A549 (cell line): ENCODE measurements around the gene ZNF436. TPM values are rescaled to one million over a fixed set of nuclear protein-coding genes. Genes with fewer than 3 reads are reported as not detected.
"Not testable (repeated sequence)": the region's sequence is repeated elsewhere in the genome, so short reads cannot be mapped to it uniquely, and the experiment has no call there.

Experiments
- ATAC-seq, 2 experiments: fragments of 200-7000 bp in 1 of 2; fragments of >200 bp in 1 of 2; cut with Nextera tagmentation in 1 of 2; cut with Tn5 transposase in 1 of 2; 3 replicates each; pipeline versions ENCODE4 v1.8.0 to v1.9.1; 2018 to 2020; ENCODE audit warnings: mild to moderate bottlenecking in 1 of 2, moderate library complexity in 1 of 2
- CTCF ChIA-PET: fragments of 300-600 bp; sonication (Branson Sonifier 250); formaldehyde crosslinking; extraction: SDS; loops from one replicate; lab custom pipeline; 2021; ENCODE audit warnings: antibody characterized with exemption, inconsistent platforms; lab: Yijun Ruan, JAX
- POLR2A ChIA-PET: fragments of 350-600 bp; formaldehyde crosslinking; extraction: SDS; loops from one replicate; lab custom pipeline; 2021; ENCODE audit warnings: antibody characterized with exemption, inconsistent platforms; lab: Yijun Ruan, JAX
- DNase-seq, 2 experiments: peaks; one replicate each; pipeline versions ENCODE4 v3.0.0 to v3.0.0-alpha.2; 2011 to 2016; ENCODE audit warnings: low read depth in 1 of 2, low spot score in 1 of 2
- FAIRE-seq: peaks from 2 replicates; lab custom pipeline; 2011; peaks lifted over from hg19 to GRCh38; lab: Jason Lieb, UNC
- H3K27ac ChIP-seq, 2 experiments: fragments of >200 bp; sonication (Bioruptor Twin); formaldehyde crosslinking; 3 replicates each; pipeline ENCODE4 v1.5.1; 2016 to 2017
- H3K4me1 ChIP-seq: fragments of >200 bp; sonication (Bioruptor Twin); formaldehyde crosslinking; 3 replicates; pipeline ENCODE4 v1.6.1; 2016
- H3K4me2 ChIP-seq: fragments of >200 bp; sonication (Bioruptor Twin); formaldehyde crosslinking; 3 replicates; pipeline ENCODE4 v1.6.1; 2016
- H3K4me3 ChIP-seq: fragments of >200 bp; sonication (Bioruptor Twin); formaldehyde crosslinking; 3 replicates; pipeline ENCODE4 v1.5.1; 2016
- H3K9me3 ChIP-seq: fragments of >200 bp; sonication (Bioruptor Twin); formaldehyde crosslinking; 3 replicates; pipeline ENCODE4 v1.6.1; 2016
- CBX8 ChIP-seq: fragments of 200-600 bp; sonication (generic); IDR thresholded peaks from 2 replicates; pipeline ENCODE4 v1.6.1; 2016
- CEBPB ChIP-seq, 2 experiments: fragments of >200 bp in 1 of 2; sonication (Bioruptor Twin) in 1 of 2; formaldehyde crosslinking in 1 of 2; IDR thresholded peaks; 2 replicates each; pipeline ENCODE4 v1.6.1; 2012 to 2016
- CTCF ChIP-seq: fragments of >200 bp; sonication (Bioruptor Twin); formaldehyde crosslinking; IDR thresholded peaks from 3 replicates; pipeline ENCODE4 v1.5.1; 2016
- ESRRA ChIP-seq: fragments of 150-350 bp; IDR thresholded peaks from 2 replicates; pipeline ENCODE4 v1.6.1; 2014; ENCODE audit warnings: mild to moderate bottlenecking, low read length, borderline replicate concordance
- FOSB ChIP-seq: fragments of 250-450 bp; sonication (Bioruptor Pico); IDR thresholded peaks from 2 replicates; pipeline ENCODE4 v1.5.0; 2020; ENCODE audit warnings: mild to moderate bottlenecking, moderate library complexity
- FOSL2 ChIP-seq, 2 experiments: fragments of 450-650 bp in 1 of 2; fragments of >200 bp in 1 of 2; sonication (Bioruptor Twin) in 1 of 2; formaldehyde crosslinking; IDR thresholded peaks; 2 replicates each; pipeline versions ENCODE4 v1.5.0 to v1.6.1; 2016 to 2020; ENCODE audit warnings: mild to moderate bottlenecking in 1 of 2, moderate library complexity in 1 of 2
- FOXS1 ChIP-seq: fragments of 250-450 bp; sonication (Bioruptor Pico); IDR thresholded peaks from 2 replicates; pipeline ENCODE4 v1.5.0; 2020; ENCODE audit warnings: mild to moderate bottlenecking, moderate library complexity
- GATA3 ChIP-seq: IDR thresholded peaks from 2 replicates; pipeline ENCODE4 v1.6.1; 2012; ENCODE audit warnings: borderline replicate concordance
- HOXB13 ChIP-seq: fragments of 250-450 bp; sonication (Bioruptor Pico); IDR thresholded peaks from 2 replicates; pipeline ENCODE4 v1.5.0; 2020; ENCODE audit warnings: low read depth, mild to moderate bottlenecking, moderate library complexity
- JUN ChIP-seq, 2 experiments: fragments of >200 bp; sonication (Bioruptor Twin); formaldehyde crosslinking; IDR thresholded peaks; 2 replicates in 1 of 2; 3 replicates in 1 of 2; pipeline ENCODE4 v1.6.1; 2016 to 2017
- JUNB ChIP-seq: fragments of >200 bp; sonication (Bioruptor Twin); formaldehyde crosslinking; IDR thresholded peaks from 2 replicates; pipeline ENCODE4 v1.6.1; 2016
- KDM5A ChIP-seq: fragments of 200-600 bp; sonication (generic); IDR thresholded peaks from 2 replicates; pipeline ENCODE4 v1.6.1; 2016; ENCODE audit warnings: antibody characterized with exemption, mild to moderate bottlenecking
- MAFK ChIP-seq: fragments of 450-650 bp; IDR thresholded peaks from 2 replicates; pipeline ENCODE4 v1.6.1; 2014; ENCODE audit not compliant: partially characterized antibody
- NPAS2 ChIP-seq: fragments of 250-450 bp; sonication (Bioruptor Pico); IDR thresholded peaks from 2 replicates; pipeline ENCODE4 v1.8.0; 2022; ENCODE audit warnings: mild to moderate bottlenecking, moderate library complexity, borderline replicate concordance
- PHF8 ChIP-seq: fragments of 200-600 bp; sonication (generic); IDR thresholded peaks from 2 replicates; pipeline ENCODE4 v1.6.1; 2016; ENCODE audit warnings: low read depth, mild to moderate bottlenecking, antibody characterized with exemption, moderate library complexity, borderline replicate concordance
- POLR2AphosphoS2 ChIP-seq: conservative IDR thresholded peaks from 2 replicates; pipeline ENCODE4 v1.6.1; 2012; ENCODE audit warnings: low read length, improper control_type of control experiment, inconsistent platforms
- RARB ChIP-seq: fragments of 250-450 bp; sonication (Bioruptor Pico); IDR thresholded peaks from 2 replicates; pipeline ENCODE4 v1.8.0; 2021; ENCODE audit warnings: mild to moderate bottlenecking, moderate library complexity
- SREBF2 ChIP-seq: fragments of 450-650 bp; IDR thresholded peaks from 2 replicates; pipeline ENCODE4 v1.6.1; 2014; ENCODE audit warnings: mild to moderate bottlenecking, moderate library complexity
- TFCP2L1 ChIP-seq: fragments of 250-450 bp; sonication (Bioruptor Pico); IDR thresholded peaks from 2 replicates; pipeline ENCODE4 v1.5.0; 2021; ENCODE audit warnings: mild to moderate bottlenecking
- ZFP36 ChIP-seq: fragments of 450-650 bp; IDR thresholded peaks from 2 replicates; pipeline ENCODE4 v1.6.1; 2014; ENCODE audit warnings: borderline replicate concordance; ENCODE audit not compliant: partially characterized antibody
- WGBS: methylation state at CpG from one replicate; pipeline ENCODE4 v1.1.6; 2017; ENCODE audit errors: missing lambda C conversion rate; 5-methylcytosine and 5-hydroxymethylcytosine counted together
- polyA plus RNA-seq, 4 experiments: library from polyadenylated mRNA; depleted of rRNA in 3 of 4; stranded (reverse); fragments of >200 nt; fragmentation: RNase III in 1 of 4; extraction: RNeasy Plus Mini Kit Qiagen cat#74134 plus additional on column Dnase treatment in 1 of 4; gene quantifications; 2 replicates in 3 of 4; 3 replicates in 1 of 4; pipeline ENCODE4 v1.2.3, GENCODE V29; 2011 to 2017
- TF ChIP-seq, protein P1 (sequence below): fragments of 250-450 bp; sonication (Bioruptor Pico); IDR thresholded peaks from 2 replicates; pipeline ENCODE4 v1.5.0; 2021; ENCODE audit warnings: mild to moderate bottlenecking, moderate library complexity, borderline replicate concordance
- TF ChIP-seq, protein P2 (sequence below): fragments of 200-600 bp; sonication (generic); IDR thresholded peaks from 2 replicates; pipeline ENCODE4 v1.6.1; 2016; ENCODE audit warnings: antibody characterized with exemption, mild to moderate bottlenecking, moderate library complexity
- TF ChIP-seq, protein P3 (sequence below): fragments of >200 bp; sonication (Bioruptor Twin); formaldehyde crosslinking; IDR thresholded peaks from 3 replicates; pipeline ENCODE4 v1.6.1; 2016

Gene ZNF436
- polyA plus RNA-seq, 2 of the 4 experiments (the other 2 are of a cell fraction): 4.7 to 7.5 TPM

DNA sequence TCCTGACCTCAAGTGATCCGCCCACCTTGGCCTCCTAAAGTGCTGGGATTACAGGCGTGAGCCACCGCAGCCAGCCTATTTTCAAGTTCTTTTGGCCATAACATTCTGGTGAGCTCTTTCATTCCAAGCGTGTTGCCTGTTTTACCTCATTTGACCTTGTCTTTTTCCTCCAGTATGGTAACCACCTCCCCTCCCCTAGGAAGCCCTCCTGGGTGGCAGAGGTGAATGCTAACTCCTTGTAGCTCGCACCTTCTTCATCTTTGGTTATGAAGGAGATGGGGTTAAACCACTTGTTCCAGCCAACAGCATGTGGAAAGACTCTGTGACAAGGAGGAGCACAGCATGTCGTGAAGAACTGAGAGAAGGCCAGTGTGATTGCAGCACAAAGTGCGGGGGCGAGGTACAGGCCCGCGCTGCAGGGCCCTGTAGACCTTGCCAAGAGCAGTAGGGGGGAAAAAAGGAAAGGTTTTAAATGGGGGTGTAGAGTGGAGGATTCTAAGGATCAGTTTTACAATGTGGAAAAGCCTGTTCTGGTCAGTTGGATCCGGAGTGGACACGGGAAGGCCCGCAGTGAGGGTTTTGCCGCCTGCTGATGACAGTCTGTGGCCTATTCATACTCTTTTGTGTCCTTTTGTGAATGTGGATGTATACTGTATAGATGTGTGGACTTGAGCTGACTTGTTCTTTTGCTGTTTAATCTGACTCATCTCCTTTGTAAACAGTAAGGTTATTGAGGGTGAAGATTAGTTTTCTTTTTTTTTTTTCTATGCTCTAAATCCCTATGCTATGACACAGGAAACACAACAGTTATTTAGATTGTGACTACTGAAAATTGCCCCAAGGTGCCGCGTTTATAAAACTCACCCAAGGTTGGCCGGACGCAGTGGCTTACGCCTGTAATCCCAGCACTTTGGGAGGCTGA is 7.5 kb upstream of the ZNF436 start:
- ChIA-PET CTCF (interaction anchor here (0.6 to 4.3 kb wide), 2 partner anchors 27 to 100 kb away, joined by 3 to 28 read pairs; no protein-coding TSS in a partner anchor), POLR2A (interaction anchor here (0.6 to 1.6 kb wide), 5 partner anchors 9 to 83 kb away, joined by 6 to 12 read pairs (median 6); partner anchors contain the start of gene HNRNPR)
- Histone ChIP-seq H3K4me2 (peak overlapping the region; percentile 69), H3K27ac (peak overlapping the region; percentile 86 to 90), H3K9me3 (no peaks in the 10 kb centered on the region), H3K4me1 (peaks cover 23% of the 10 kb centered on the region)
- FAIRE-seq (no peak), DNase-seq (peak; percentile 77 to 91), ATAC-seq (peak; percentile 97 to 98)
- 9% methylated on average over 19 of the region's 19 CpGs for WGBS
- no peak for TF ChIP-seq SREBF2
- TF ChIP-seq NPAS2: no peak
- no peak for TF ChIP-seq FOSB (CRISPR knock-in tag)
- TF ChIP-seq FOSL2 (IDR thresholded peaks at IDR 0.05): peak; percentile 83
- TF ChIP-seq FOSL2 (CRISPR knock-in tag; IDR thresholded peaks at IDR 0.05): peak; percentile 94
- TF ChIP-seq RARB (CRISPR knock-in tag): no peak
- no peak for TF ChIP-seq ESRRA
- TF ChIP-seq TFCP2L1 (CRISPR knock-in tag): no peak
- no peak for TF ChIP-seq PHF8
- TF ChIP-seq MAFK: peak; percentile 44
- TF ChIP-seq, protein P1, sequence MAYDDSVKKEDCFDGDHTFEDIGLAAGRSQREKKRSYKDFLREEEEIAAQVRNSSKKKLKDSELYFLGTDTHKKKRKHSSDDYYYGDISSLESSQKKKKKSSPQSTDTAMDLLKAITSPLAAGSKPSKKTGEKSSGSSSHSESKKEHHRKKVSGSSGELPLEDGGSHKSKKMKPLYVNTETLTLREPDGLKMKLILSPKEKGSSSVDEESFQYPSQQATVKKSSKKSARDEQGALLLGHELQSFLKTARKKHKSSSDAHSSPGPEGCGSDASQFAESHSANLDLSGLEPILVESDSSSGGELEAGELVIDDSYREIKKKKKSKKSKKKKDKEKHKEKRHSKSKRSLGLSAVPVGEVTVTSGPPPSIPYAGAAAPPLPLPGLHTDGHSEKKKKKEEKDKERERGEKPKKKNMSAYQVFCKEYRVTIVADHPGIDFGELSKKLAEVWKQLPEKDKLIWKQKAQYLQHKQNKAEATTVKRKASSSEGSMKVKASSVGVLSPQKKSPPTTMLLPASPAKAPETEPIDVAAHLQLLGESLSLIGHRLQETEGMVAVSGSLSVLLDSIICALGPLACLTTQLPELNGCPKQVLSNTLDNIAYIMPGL: no peak
- peak; percentile 55; the same call in 1 of the 2 replicates for TF ChIP-seq GATA3
- no peak for TF ChIP-seq HOXB13 (CRISPR knock-in tag)
- peak; percentile 71 for TF ChIP-seq JUNB
- no peak for TF ChIP-seq KDM5A
- TF ChIP-seq, protein P2, sequence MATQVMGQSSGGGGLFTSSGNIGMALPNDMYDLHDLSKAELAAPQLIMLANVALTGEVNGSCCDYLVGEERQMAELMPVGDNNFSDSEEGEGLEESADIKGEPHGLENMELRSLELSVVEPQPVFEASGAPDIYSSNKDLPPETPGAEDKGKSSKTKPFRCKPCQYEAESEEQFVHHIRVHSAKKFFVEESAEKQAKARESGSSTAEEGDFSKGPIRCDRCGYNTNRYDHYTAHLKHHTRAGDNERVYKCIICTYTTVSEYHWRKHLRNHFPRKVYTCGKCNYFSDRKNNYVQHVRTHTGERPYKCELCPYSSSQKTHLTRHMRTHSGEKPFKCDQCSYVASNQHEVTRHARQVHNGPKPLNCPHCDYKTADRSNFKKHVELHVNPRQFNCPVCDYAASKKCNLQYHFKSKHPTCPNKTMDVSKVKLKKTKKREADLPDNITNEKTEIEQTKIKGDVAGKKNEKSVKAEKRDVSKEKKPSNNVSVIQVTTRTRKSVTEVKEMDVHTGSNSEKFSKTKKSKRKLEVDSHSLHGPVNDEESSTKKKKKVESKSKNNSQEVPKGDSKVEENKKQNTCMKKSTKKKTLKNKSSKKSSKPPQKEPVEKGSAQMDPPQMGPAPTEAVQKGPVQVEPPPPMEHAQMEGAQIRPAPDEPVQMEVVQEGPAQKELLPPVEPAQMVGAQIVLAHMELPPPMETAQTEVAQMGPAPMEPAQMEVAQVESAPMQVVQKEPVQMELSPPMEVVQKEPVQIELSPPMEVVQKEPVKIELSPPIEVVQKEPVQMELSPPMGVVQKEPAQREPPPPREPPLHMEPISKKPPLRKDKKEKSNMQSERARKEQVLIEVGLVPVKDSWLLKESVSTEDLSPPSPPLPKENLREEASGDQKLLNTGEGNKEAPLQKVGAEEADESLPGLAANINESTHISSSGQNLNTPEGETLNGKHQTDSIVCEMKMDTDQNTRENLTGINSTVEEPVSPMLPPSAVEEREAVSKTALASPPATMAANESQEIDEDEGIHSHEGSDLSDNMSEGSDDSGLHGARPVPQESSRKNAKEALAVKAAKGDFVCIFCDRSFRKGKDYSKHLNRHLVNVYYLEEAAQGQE: no peak
- TF ChIP-seq, protein P3, sequence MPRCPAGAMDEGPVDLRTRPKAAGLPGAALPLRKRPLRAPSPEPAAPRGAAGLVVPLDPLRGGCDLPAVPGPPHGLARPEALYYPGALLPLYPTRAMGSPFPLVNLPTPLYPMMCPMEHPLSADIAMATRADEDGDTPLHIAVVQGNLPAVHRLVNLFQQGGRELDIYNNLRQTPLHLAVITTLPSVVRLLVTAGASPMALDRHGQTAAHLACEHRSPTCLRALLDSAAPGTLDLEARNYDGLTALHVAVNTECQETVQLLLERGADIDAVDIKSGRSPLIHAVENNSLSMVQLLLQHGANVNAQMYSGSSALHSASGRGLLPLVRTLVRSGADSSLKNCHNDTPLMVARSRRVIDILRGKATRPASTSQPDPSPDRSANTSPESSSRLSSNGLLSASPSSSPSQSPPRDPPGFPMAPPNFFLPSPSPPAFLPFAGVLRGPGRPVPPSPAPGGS: no peak
- peak; percentile 44 for TF ChIP-seq ZFP36
- peak in 1 of 2 experiments; percentile 57; a peak in 2 of 5 replicates for TF ChIP-seq JUN (IDR thresholded peaks at IDR 0.05)
- TF ChIP-seq FOXS1: no peak
- no peak for TF ChIP-seq CTCF
- peak in 1 of 2 experiments; percentile 41; a peak in 1 of 4 replicates for TF ChIP-seq CEBPB (IDR thresholded peaks at IDR 0.05)
- TF ChIP-seq CBX8: no peak
- TF ChIP-seq POLR2AphosphoS2: no peak
- TF ChIP-seq, all 56 proteins: peak for 7
- H3K4me3 ChIP-seq: no peak overlapping the region

GRCh38 chr1:23374079-23374735 is 4.6 kb upstream of the ZNF436 start:
- H3K4me2 ChIP-seq, DNase-seq, ATAC-seq, H3K4me3 ChIP-seq, H3K9me3 ChIP-seq, H3K27ac ChIP-seq, FAIRE-seq, POLR2A ChIA-PET: not testable (repeated sequence)
- peaks cover 36% of the 10 kb centered on the region for H3K4me1 ChIP-seq
- 93% methylated on average over 12 of the region's 12 CpGs for WGBS
- CTCF ChIA-PET: interaction anchor here (4.3 kb wide), 1 partner anchor 30 kb away, joined by 28 read pairs; no protein-coding TSS in a partner anchor
